GM23248 (cell line): ENCODE measurements around the gene UQCR10. TPM values are rescaled to one million over a fixed set of nuclear protein-coding genes. Genes with fewer than 3 reads are reported as not detected.

Source experiments
- DNase-seq: peaks from one replicate; pipeline ENCODE4 v3.0.0-alpha.2; 2015
- H2AFZ ChIP-seq: fragments of 200-600 bp; sonication (generic); 2 replicates; pipeline ENCODE4 v1.6.1; 2016; ENCODE audit warnings: antibody characterized with exemption
- H3F3A ChIP-seq: fragments of 200-600 bp; sonication (generic); 2 replicates; pipeline ENCODE4 v1.6.1; 2016; ENCODE audit warnings: mild to moderate bottlenecking, antibody characterized with exemption, mixed run types; ENCODE audit not compliant: insufficient read depth
- H3K27ac ChIP-seq: fragments of 200-600 bp; sonication (generic); 2 replicates; pipeline ENCODE4 v1.5.1; 2016; ENCODE audit warnings: mild to moderate bottlenecking
- H3K27me3 ChIP-seq: fragments of 200-600 bp; sonication (generic); replicated peaks from 2 replicates; pipeline ENCODE4 v1.6.1; 2016; ENCODE audit warnings: mild to moderate bottlenecking; ENCODE audit not compliant: insufficient read depth
- H3K36me3 ChIP-seq: fragments of 200-600 bp; sonication (generic); 2 replicates; pipeline ENCODE4 v1.6.1; 2016; ENCODE audit warnings: low read depth, mild to moderate bottlenecking
- H3K4me1 ChIP-seq: fragments of 200-600 bp; sonication (generic); 2 replicates; pipeline ENCODE4 v1.6.1; 2016; ENCODE audit warnings: mild to moderate bottlenecking; ENCODE audit not compliant: insufficient read depth
- H3K4me2 ChIP-seq: fragments of 200-600 bp; sonication (generic); one replicate; pipeline ENCODE4 v1.6.1; 2016; ENCODE audit warnings: mild to moderate bottlenecking; ENCODE audit not compliant: unreplicated experiment
- H3K4me3 ChIP-seq: fragments of 200-600 bp; sonication (generic); 2 replicates; pipeline ENCODE4 v1.5.1; 2016; ENCODE audit warnings: mild to moderate bottlenecking
- H3K79me2 ChIP-seq: fragments of 200-600 bp; sonication (generic); 2 replicates; pipeline ENCODE4 v1.6.1; 2016; ENCODE audit warnings: mild to moderate bottlenecking; ENCODE audit not compliant: insufficient read depth
- H3K9ac ChIP-seq: fragments of 200-600 bp; sonication (generic); 2 replicates; pipeline ENCODE4 v1.6.1; 2016; ENCODE audit warnings: mild to moderate bottlenecking
- H3K9me2 ChIP-seq: fragments of 200-600 bp; sonication (generic); 2 replicates; pipeline ENCODE4 v1.6.1; 2016; ENCODE audit warnings: mixed run types, mild to moderate bottlenecking, moderate library complexity; ENCODE audit not compliant: insufficient read depth
- H3K9me3 ChIP-seq: fragments of 200-600 bp; sonication (generic); one replicate; pipeline ENCODE4 v1.6.1; 2017; ENCODE audit warnings: low read depth
- H4K20me1 ChIP-seq: fragments of 200-600 bp; sonication (generic); 2 replicates; pipeline ENCODE4 v1.6.0; 2016; ENCODE audit not compliant: insufficient read depth
- EZH2 ChIP-seq: fragments of 200-600 bp; sonication (generic); IDR thresholded peaks from 2 replicates; pipeline ENCODE4 v1.6.1; 2018; ENCODE audit warnings: antibody characterized with exemption, mild to moderate bottlenecking; ENCODE audit not compliant: insufficient read depth, poor library complexity, severe bottlenecking
- EZH2phosphoT487 ChIP-seq: fragments of 200-600 bp; sonication (generic); IDR thresholded peaks from 2 replicates; pipeline ENCODE4 v1.6.1; 2018; ENCODE audit warnings: antibody characterized with exemption, moderate library complexity, mild to moderate bottlenecking, low read depth; ENCODE audit not compliant: insufficient read depth
- WGBS, 2 experiments: methylation state at CpG; one replicate each; pipeline ENCODE4 v1.1.6; 2015 to 2017; ENCODE audit warnings: low lambda C conversion rate in 2 of 2, low coverage in 1 of 2; ENCODE audit errors: missing lambda C conversion rate in 2 of 2; 5-methylcytosine and 5-hydroxymethylcytosine counted together
- in situ Hi-C: fragments of 300-500 bp; cut with MboI; formaldehyde crosslinking; loops from 2 replicates; pipeline ENCODE4 v1.15.0; 2020
- polyA plus RNA-seq: library from polyadenylated mRNA; unstranded; fragments of >200 nt; fragmentation: Nextera tagmentation; extraction: Ambion mirVana; gene quantifications from 2 replicates; pipeline ENCODE4 v1.2.1, GENCODE V29; 2016
- total RNA-seq: library from RNA; depleted of rRNA; stranded (reverse); fragments of >200 nt; shearing (Covaris generic); gene quantifications from 2 replicates; pipeline ENCODE4 v1.2.3, GENCODE V29; 2014

UQCR10 gene
- total and polyA plus RNA-seq, 2 experiments from 2014 or later: 45.0 to 233 TPM

DNA sequence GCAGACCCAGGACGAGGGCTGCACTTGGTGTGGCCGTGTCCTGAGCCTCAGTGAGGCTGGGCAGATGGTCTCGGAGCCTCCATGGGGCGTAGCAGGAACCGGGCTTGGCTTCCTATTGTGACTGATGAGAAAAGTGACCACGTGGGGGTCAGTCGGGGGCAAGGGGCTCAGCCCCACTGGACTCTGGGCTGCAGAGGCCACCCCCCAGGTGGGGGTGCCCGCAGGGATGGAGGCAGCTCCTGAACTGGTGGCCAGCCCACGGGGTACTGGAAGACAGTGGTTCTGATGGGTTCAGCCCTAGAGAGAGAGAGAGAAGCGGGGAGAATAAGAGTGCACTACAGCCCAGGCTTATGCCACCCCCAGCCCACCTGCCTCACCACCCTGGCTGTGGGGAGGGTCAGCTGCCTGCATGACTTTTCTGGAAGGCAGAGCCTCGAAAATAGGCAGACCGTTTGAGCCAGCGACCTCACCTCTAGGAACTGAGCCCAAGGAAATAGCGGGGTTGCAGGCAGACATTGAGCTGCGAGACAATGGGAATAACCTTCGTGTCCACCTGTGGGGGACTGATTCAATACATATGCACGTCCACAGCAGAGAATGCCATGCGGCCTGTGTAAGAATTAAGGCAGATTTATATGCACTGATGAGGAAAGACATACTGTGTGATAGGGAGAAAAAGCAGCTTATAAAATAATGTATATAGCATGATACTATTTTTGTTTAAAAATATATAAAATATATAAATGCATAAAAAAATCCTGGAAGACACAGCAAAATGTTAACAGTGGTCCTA lies 35.9 kb upstream of the UQCR10 start:
- H3K4me1 ChIP-seq: no peaks in the 10 kb centered on the region
- H3F3A ChIP-seq: no peaks in the 10 kb centered on the region
- no peaks in the 10 kb centered on the region for H4K20me1 ChIP-seq
- no peak overlapping the region for H3K4me3 ChIP-seq
- H2AFZ ChIP-seq: no peak overlapping the region
- no peaks in the 10 kb centered on the region for H3K9me2 ChIP-seq
- H3K79me2 ChIP-seq: no peaks in the 10 kb centered on the region
- H3K27ac ChIP-seq: no peak overlapping the region
- TF ChIP-seq EZH2phosphoT487 (no peak), EZH2 (no peak)
- H3K36me3 ChIP-seq: no peaks in the 10 kb centered on the region
- H3K9me3 ChIP-seq: no peaks in the 10 kb centered on the region
- 83 to 84% methylated on average over 18 of the region's 18 CpGs for WGBS, 2 experiments
- in situ Hi-C loops: no loop called here
- no peak overlapping the region for H3K9ac ChIP-seq
- no peaks in the 10 kb centered on the region for H3K27me3 ChIP-seq
- H3K4me2 ChIP-seq: no peak overlapping the region
- DNase-seq: no peak

DNA sequence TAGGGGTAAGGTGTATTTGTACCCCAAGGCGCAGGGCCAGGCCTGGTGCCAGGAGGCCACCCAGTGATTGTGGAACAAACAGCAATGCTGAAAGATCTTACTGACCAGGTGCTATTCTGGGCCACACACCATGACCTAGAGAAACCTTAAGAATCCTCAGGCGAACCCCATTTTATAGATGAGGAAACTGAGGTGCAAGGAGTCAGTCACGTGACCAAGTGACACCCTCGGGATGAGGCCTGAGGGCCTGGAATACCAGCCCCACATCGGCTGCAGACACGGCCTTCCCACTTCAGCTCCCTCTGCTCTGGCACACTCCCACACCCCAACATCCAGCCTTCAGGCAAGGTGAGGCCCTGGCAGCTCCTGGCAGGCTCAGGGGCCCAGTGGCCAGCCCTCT lies 34.3 kb upstream of the UQCR10 start:
- no peaks in the 10 kb centered on the region for H3K9me3 ChIP-seq
- H3K27me3 ChIP-seq: no peaks in the 10 kb centered on the region
- no peak overlapping the region for H3K4me3 ChIP-seq
- in situ Hi-C loops: no loop called here
- H4K20me1 ChIP-seq: no peaks in the 10 kb centered on the region
- H3K9me2 ChIP-seq: no peaks in the 10 kb centered on the region
- H3K79me2 ChIP-seq: no peaks in the 10 kb centered on the region
- H3K27ac ChIP-seq: no peak overlapping the region
- DNase-seq: no peak
- no peak overlapping the region for H2AFZ ChIP-seq
- H3K9ac ChIP-seq: no peak overlapping the region
- no peaks in the 10 kb centered on the region for H3K4me1 ChIP-seq
- 93 to 96% methylated on average over 6 of the region's 6 CpGs for WGBS, 2 experiments
- H3F3A ChIP-seq: no peaks in the 10 kb centered on the region
- no peak overlapping the region for H3K4me2 ChIP-seq
- no peaks in the 10 kb centered on the region for H3K36me3 ChIP-seq
- no peak for TF ChIP-seq EZH2phosphoT487
- no peak for TF ChIP-seq EZH2

DNA sequence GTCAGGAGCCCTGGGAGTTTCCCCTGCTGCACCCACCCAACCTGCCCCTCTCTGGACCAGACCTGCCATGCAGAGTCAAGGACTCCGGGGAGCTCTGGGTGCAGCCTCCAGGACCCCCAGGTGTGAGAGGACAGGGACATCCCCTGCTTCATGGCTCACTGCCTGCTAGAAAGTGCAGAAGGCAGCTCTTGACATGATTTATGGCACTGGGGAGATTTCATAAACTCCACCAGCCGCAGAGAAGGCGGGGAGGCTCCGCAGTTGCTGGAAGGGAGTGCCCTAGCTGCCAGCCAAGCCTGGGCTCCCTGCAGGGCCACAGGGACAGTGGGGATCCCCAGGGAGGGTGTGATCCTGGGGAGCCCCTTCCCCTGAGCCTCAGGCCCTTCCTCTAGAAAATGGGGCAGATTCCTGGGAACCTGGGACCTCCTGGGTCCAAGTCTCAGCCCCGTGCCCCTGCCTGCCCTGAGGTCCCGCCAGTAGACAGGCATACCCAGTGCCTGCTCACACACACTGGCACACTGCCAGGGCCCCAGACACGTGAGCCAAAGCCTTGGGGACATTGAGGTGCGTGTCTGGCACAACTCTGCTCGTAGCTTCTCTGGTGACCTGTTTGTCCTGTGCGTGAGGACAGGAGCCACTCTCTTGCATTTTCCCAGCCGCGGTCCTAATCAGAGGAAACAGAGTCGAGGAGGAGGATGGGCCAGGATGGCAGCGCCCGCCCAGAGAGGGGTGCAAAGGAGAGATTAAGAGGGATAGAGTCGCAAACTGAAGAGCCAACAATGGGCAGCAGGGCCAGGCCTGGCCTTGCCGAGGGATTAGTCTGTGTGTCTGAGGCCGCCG lies 33.6 kb upstream of the UQCR10 start:
- no peaks in the 10 kb centered on the region for H3F3A ChIP-seq
- no peak overlapping the region for H3K27ac ChIP-seq
- no peak overlapping the region for H3K9ac ChIP-seq
- H3K4me1 ChIP-seq: no peaks in the 10 kb centered on the region
- in situ Hi-C loops: no loop called here
- H3K4me3 ChIP-seq: no peak overlapping the region
- H3K4me2 ChIP-seq: no peak overlapping the region
- no peak overlapping the region for H2AFZ ChIP-seq
- TF ChIP-seq EZH2: no peak
- TF ChIP-seq EZH2phosphoT487: no peak
- H3K27me3 ChIP-seq: no peaks in the 10 kb centered on the region
- WGBS, 2 experiments: 76 to 82% methylated on average over 18 to 19 of the region's 19 CpGs
- no peaks in the 10 kb centered on the region for H3K9me3 ChIP-seq
- no peaks in the 10 kb centered on the region for H4K20me1 ChIP-seq
- H3K9me2 ChIP-seq: no peaks in the 10 kb centered on the region
- no peaks in the 10 kb centered on the region for H3K36me3 ChIP-seq
- no peak for DNase-seq
- no peaks in the 10 kb centered on the region for H3K79me2 ChIP-seq

DNA sequence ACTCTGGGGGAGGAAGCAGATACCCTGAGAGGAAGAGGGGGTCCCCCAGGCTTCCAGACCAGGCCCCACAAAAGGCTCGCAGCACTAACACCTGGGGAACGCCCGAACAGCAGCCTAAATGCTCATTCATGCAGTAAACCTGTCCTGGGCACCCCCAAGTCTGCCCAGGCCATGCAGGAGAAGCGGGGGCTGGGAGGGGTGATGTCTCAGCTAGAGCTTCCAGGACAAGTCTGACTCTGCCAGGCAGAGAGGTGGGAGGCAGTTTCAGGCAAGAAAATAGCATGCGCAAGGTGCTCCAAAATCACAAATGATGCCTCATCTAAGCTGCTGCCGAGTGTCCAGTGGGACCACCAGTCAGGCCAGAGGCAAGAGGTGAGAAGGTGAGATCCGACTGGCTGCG lies 32.8 kb upstream of the UQCR10 start:
- Histone ChIP-seq H3K9me3 (no peaks in the 10 kb centered on the region), H2AFZ (no peak overlapping the region), H3K36me3 (no peaks in the 10 kb centered on the region), H3K4me1 (no peaks in the 10 kb centered on the region), H3K79me2 (no peaks in the 10 kb centered on the region), H3K27me3 (no peaks in the 10 kb centered on the region), H4K20me1 (no peaks in the 10 kb centered on the region), H3K27ac (no peak overlapping the region), H3K4me3 (no peak overlapping the region), H3K9ac (no peak overlapping the region), H3F3A (no peaks in the 10 kb centered on the region), H3K9me2 (no peaks in the 10 kb centered on the region), H3K4me2 (no peak overlapping the region)
- WGBS, 2 experiments: 96 to 97% methylated on average over 7 to 8 of the region's 8 CpGs
- no peak for TF ChIP-seq EZH2phosphoT487
- in situ Hi-C loops: no loop called here
- DNase-seq: no peak
